ENCODE measurements around the gene PTPN14.

GRCh38 chr1:214582289-214582891 is 31.0 kb upstream of the PTPN14 start:
- TF ChIP-seq CTCF (IDR thresholded peaks at IDR 0.05) = no peak
- TF ChIP-seq ZFX (IDR thresholded peaks at IDR 0.05; ENCODE audit: borderline replicate concordance) = no peak

Data from 22Rv1 (cell line).